SKM-1 (cell line): ENCODE data around the gene DAPK2.
A peak's percentile ranks its signal among the peaks of the same experiment; 100 is the strongest.

Experiments
- DNase-seq: peaks from one replicate; lab custom pipeline; 2025; ENCODE audit not compliant: unreplicated experiment; lab: John Stamatoyannopoulos, UW

The DAPK2 gene

GRCh38 chr15:64024172-64025050 lies 21.9 kb downstream of the DAPK2 start:
- peak; percentile 58 for DNase-seq

GRCh38 chr15:64023220-64023619 lies 23.1 kb downstream of the DAPK2 start:
- no peak for DNase-seq

- DNase-seq = no peak
Observed at GRCh38 chr15:64022571-64022970, 23.7 kb downstream of the DAPK2 start.

GRCh38 chr15:64019764-64020163 lies 26.5 kb downstream of the DAPK2 start:
- DNase-seq = no peak

GRCh38 chr15:64017591-64018163 lies 28.6 kb downstream of the DAPK2 start:
- no peak for DNase-seq

GRCh38 chr15:64017082-64017588 lies 29.1 kb downstream of the DAPK2 start:
- no peak for DNase-seq

- DNase-seq = no peak
Observed at GRCh38 chr15:64016257-64016656, 30.0 kb downstream of the DAPK2 start.

GRCh38 chr15:64014995-64015394 lies 31.3 kb downstream of the DAPK2 start:
- DNase-seq = no peak

- no peak for DNase-seq
Observed at GRCh38 chr15:64013179-64014062, 32.9 kb downstream of the DAPK2 start.

- no peak for DNase-seq
Observed at GRCh38 chr15:64011736-64012135, 34.5 kb downstream of the DAPK2 start.

- DNase-seq = peak; percentile 55
Observed at GRCh38 chr15:64010719-64011118, 35.6 kb downstream of the DAPK2 start.

- DNase-seq = no peak
Observed at GRCh38 chr15:64009798-64010261, 36.5 kb downstream of the DAPK2 start.

GRCh38 chr15:64009241-64009640 lies 37.0 kb downstream of the DAPK2 start:
- DNase-seq = no peak

GRCh38 chr15:64008177-64008576 lies 38.1 kb downstream of the DAPK2 start:
- no peak for DNase-seq

GRCh38 chr15:64006642-64007041 lies 39.6 kb downstream of the DAPK2 start:
- no peak for DNase-seq

- no peak for DNase-seq
Observed at GRCh38 chr15:64004587-64004986, 41.7 kb downstream of the DAPK2 start.

GRCh38 chr15:64004056-64004455 lies 42.2 kb downstream of the DAPK2 start:
- DNase-seq = no peak

- DNase-seq = no peak
Observed at GRCh38 chr15:64003182-64003581, 43.1 kb downstream of the DAPK2 start.

GRCh38 chr15:64001148-64001547 lies 45.1 kb downstream of the DAPK2 start:
- peak; percentile 81 for DNase-seq

GRCh38 chr15:64000183-64000951 lies 45.9 kb downstream of the DAPK2 start:
- no peak for DNase-seq
